ENCODE data around the gene BRIP1.

The BRIP1 gene

DNA sequence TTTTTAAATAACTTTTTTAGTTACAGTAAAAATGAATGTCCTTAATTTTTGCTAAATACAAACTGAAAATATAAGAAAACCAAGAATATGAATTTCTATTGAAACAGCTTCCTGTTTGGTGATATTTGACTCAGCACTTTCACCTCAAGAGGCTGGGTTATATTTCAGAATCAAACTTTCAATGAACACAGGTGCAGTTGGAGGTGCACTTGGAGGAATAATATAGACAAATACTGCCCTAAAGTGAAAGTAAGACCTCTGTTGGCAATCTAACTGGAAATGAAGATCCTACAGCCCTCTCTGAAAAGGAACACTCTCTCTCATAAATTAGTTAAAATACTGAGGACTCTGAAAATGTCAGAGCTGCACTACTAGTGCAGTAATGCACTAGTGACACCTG is 106.2 kb downstream of the BRIP1 start:
- DNase-seq (ENCODE audit: low read depth): no peak

DNA sequence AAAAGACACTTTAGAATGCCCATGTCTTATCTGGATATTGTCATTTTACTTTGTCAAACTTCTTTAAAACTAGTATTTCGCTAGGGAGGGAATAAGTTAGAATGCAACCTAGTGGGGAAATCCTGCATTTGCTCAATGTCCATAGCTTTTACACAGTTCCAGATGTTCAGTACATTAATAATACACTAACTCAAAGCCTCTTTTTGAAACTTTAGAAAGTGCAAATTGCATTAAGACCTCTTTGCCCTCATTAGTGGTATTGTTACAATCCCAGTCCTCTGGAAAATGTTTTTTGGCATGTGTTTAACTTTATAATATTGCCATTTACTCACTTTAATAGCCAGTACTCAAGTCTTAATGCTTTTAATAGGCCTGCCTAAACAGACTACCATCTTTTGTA is 106.8 kb downstream of the BRIP1 start:
- DNase-seq (ENCODE audit: low read depth): no peak

DNA sequence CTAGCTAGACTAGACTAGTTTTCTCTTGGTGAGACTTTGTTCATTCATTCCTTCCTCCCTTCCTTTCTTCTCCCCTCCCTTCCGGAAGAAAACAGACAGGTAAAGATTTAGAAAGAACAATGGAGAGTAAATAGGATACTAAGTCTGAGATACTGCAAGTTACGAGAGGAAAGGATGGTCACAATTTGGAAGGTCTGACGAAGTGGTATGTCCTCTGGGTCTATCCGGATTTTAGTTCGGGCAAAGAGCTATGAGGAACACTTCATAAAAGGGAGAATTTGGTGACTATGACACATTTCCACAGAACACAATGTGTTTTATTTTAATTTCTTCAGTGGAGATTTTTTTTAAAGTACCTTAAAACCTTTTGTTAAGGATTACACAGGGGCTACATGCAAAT is 107.7 kb downstream of the BRIP1 start:
- no peak for DNase-seq (ENCODE audit: low read depth)

DNA sequence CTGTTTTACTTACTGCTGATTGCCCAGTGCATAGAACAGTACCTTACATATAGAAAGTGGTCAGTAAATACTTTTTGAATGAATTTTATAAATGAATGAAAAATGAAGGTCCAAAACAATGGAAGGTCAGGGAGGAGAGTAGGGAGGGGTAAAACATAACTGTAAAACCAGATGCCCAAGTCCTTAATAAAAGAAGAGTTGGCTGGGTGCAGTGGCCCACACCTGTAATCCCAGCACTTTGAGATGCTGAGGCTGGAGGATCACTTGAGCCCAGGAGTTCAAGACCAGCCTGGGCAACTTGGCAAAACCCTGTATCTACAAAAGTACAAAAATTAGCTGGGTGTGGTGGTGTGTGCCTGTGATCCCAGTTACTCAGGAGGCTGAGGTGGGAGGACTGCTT is 108.2 kb downstream of the BRIP1 start:
- no peak for DNase-seq (ENCODE audit: low read depth)

GRCh38 chr17:61754124-61754523 is 109.2 kb downstream of the BRIP1 start:
- no peak for DNase-seq (ENCODE audit: low read depth)

DNA sequence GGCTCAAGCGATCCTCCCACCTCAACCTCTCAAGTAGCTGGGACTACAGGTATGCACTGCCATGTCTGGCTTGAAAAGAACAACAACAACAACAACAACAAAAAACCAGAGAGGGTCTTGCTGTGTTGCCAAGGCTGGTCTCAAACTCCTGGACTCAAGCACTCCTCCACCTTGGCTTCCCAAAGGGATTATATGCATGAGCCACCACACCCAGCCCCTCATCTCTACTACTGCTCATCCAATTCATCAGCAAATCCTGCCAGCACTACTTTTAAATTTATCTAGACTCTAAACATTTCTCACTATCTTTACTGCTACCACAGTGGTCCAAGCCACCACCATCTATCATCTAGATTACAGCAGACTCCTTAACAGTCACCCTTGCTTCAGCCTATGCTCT is 109.6 kb downstream of the BRIP1 start:
- no peak for DNase-seq (ENCODE audit: low read depth)

- no peak for DNase-seq (ENCODE audit: low read depth)
These were observed 112.7 kb downstream of the BRIP1 start for GRCh38 chr17:61750656-61751055.

DNA sequence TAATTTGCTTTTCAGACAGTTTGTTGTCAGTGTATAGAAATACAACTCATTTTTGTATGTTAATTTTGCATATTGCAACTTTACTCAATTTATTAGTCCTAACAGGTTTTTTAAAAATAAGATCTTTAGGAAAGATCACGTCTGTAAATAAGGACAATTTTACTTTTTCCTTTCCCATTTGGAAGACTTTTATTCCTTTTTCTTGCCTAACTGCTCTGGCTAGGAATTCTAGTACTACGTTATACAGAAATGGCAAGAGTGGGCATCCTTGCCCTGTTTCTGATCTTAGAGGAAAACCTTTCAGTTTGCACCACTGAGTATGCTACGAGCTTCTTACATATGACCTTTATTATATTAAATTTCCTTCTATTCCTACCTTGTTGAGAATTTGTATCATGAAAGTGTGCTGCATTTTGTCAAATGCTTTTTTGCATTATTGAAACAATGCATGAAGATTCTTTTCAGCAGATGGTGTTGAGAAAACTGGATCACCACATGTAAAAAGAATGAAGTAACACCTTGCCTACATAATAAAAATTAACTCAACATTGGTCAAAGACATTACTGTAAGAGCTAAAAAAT is 113.4 kb downstream of the BRIP1 start:
- no peak for DNase-seq (ENCODE audit: low read depth)

GRCh38 chr17:61746248-61746985 is 116.9 kb downstream of the BRIP1 start:
- no peak for DNase-seq (ENCODE audit: low read depth)

DNA sequence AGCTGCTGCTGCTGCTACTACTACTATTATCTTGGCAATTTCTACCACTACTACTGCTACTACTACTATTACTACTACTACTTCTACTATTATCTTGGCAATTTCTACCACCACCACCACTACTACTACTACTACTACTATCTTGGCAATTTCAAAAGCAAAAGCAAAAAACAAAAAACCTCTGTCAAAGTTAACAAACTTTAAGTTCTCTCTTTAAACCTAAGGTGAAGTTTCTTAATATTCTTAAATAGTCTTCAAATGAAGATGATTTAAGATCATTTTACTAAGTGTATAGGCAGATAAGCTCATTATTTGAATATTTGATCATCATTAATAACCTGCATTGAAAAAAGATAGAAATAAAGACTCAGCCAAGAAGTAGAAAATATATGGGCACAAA is 118.5 kb downstream of the BRIP1 start:
- no peak for DNase-seq (ENCODE audit: low read depth)

DNA sequence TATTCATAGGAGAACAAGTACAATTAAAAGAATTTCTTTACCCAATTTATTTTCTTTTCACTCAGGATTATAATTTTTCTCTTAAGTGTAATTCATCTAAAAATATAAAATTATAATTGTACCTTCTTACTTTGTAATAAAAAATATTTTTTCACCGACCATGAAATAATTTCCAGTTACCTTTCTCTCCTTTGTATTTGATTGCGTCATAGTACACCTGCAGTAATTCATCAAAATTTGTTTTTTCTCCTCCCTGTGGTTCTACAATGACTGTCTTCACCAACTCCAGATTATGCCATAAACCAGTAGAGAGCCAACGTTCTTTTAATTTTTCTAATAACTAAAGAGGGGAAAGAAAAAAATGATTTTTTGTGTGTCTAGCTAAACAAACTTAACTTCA is 119.1 kb downstream of the BRIP1 start:
- DNase-seq (ENCODE audit: low read depth): no peak

GRCh38 chr17:61743766-61744165 is 119.6 kb downstream of the BRIP1 start:
- no peak for DNase-seq (ENCODE audit: low read depth)

DNA sequence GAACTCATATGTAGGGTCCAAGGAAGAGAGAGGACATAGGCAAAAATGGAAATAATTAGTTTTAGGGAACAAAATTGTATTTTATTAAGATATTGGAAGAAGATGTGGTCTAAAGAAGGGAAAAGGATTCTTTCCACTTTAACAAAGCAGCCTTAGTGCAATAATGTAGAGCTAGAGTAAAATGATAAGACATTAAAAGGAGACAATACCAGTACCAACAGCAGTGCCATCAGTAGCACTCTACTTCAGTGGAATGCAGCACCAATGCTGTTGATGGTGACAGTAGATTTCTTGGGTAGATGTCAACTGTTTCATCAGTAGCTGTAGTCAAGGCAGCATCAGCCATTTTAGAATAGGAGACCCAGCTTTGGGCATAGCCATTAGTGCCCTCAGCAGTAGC is 124.3 kb downstream of the BRIP1 start:
- DNase-seq (ENCODE audit: low read depth): no peak

GRCh38 chr17:61738249-61738648 is 125.1 kb downstream of the BRIP1 start:
- DNase-seq (ENCODE audit: low read depth): no peak

GRCh38 chr17:61737820-61738219 is 125.5 kb downstream of the BRIP1 start:
- DNase-seq (ENCODE audit: low read depth): no peak

DNA sequence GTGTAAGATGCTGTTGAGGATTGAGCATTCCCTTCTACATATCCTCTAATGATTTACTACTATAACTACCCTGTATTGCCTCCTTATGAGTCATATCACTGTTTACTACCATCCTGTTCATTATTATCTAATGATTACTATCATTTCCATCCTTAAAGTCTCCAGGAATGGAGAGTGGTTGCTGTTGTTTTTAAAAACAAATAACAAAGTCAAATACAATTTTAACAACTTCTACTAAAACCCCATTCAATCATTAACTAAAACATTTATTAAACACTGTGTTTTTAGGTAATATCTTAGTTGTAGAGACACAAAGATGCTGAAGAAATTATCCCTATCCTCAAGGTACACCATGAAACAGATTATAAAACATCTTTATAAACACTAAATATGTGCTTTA is 126.9 kb downstream of the BRIP1 start:
- DNase-seq (ENCODE audit: low read depth): no peak

DNA sequence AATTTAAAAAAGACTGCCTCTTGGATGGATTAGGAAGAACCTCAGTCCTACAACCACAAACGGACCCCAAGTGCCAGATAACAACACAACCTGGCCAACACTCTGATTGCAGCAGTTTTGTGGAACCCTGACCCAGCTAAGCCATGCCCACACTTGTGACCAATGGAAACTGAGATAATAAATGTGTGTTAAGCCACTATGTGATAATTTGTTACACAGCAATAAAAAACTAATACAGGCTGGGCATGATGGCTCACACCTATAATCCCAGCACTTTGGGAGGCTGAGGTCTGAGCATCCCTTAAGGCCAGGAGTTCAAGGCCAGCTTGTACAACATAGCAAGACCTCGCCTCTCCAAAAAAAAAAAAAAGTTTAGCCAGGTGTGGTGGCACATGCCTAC is 127.5 kb downstream of the BRIP1 start:
- no peak for DNase-seq (ENCODE audit: low read depth)

- DNase-seq (ENCODE audit: low read depth): no peak
These were observed 128.9 kb downstream of the BRIP1 start for GRCh38 chr17:61734466-61734865.

GRCh38 chr17:61734012-61734411 is 129.3 kb downstream of the BRIP1 start:
- no peak for DNase-seq (ENCODE audit: low read depth)

GRCh38 chr17:61733021-61733420 is 130.3 kb downstream of the BRIP1 start:
- no peak for DNase-seq (ENCODE audit: low read depth)

GRCh38 chr17:61732169-61732568 is 131.2 kb downstream of the BRIP1 start:
- no peak for DNase-seq (ENCODE audit: low read depth)

- no peak for DNase-seq (ENCODE audit: low read depth)
These were observed 132.0 kb downstream of the BRIP1 start for GRCh38 chr17:61731330-61731729.

GRCh38 chr17:61729690-61730268 is 133.5 kb downstream of the BRIP1 start:
- DNase-seq (ENCODE audit: low read depth): no peak

Data from stimulated activated CD4-positive, alpha-beta T cell treated with anti-CD3 and anti-CD28 coated beads, Interleukin-2, amount 100 ng/mL, for 4 hours (primary cell).